Spleen (tissue), 11 donors: Measurements from ENCODE around the gene DNAJC4. TPM values are rescaled to one million over a fixed set of nuclear protein-coding genes. Genes with fewer than 3 reads are reported as not detected.

Experiments used
- DNase-seq: peaks from one replicate; pipeline ENCODE4 v3.0.0-alpha.2; 2020
- H3K27ac ChIP-seq, 8 donors: fragments of 200-600 bp; sonication (generic) in 7 of 8; 1 replicate in 4 of 8; 2 replicates in 4 of 8; pipeline versions ENCODE4 v1.5.0 to v1.8.0; 2016 to 2021; ENCODE audit warnings: inconsistent platforms in 4 of 8, mild to moderate bottlenecking in 4 of 8, moderate library complexity in 1 of 8
- H3K27me3 ChIP-seq, 7 donors: fragments of 200-600 bp; sonication (generic) in 6 of 7; replicated peaks in 1 of 7; 1 replicate in 4 of 7; 2 replicates in 3 of 7; pipeline versions ENCODE4 v1.5.0 to v1.8.0; 2016 to 2021; ENCODE audit warnings: inconsistent platforms in 3 of 7, mild to moderate bottlenecking in 1 of 7
- H3K36me3 ChIP-seq, 6 donors: fragments of 200-600 bp; sonication (generic) in 5 of 6; 1 replicate in 4 of 6; 2 replicates in 2 of 6; pipeline versions ENCODE4 v1.5.0 to v1.8.0; 2016 to 2021; ENCODE audit warnings: inconsistent platforms in 2 of 6
- H3K4me1 ChIP-seq, 6 donors: fragments of 200-600 bp; sonication (generic) in 5 of 6; 1 replicate in 3 of 6; 2 replicates in 3 of 6; pipeline versions ENCODE4 v1.5.0 to v1.8.0; 2016 to 2021; ENCODE audit warnings: inconsistent platforms in 3 of 6
- H3K4me3 ChIP-seq, 8 donors: fragments of 200-600 bp; sonication (generic) in 7 of 8; 1 replicate in 4 of 8; 2 replicates in 4 of 8; pipeline versions ENCODE4 v1.5.0 to v1.8.0; 2016 to 2021; ENCODE audit warnings: inconsistent platforms in 4 of 8, mild to moderate bottlenecking in 4 of 8, moderate library complexity in 2 of 8
- H3K9me3 ChIP-seq, 8 donors: fragments of 200-600 bp; sonication (generic) in 7 of 8; 1 replicate in 4 of 8; 2 replicates in 4 of 8; pipeline versions ENCODE4 v1.5.0 to v1.8.0; 2016 to 2021; ENCODE audit warnings: inconsistent platforms in 4 of 8
- CTCF ChIP-seq, 11 experiments: fragments of 200-600 bp in 7 of 11; fragments of 450-650 bp in 4 of 11; sonication (generic) in 4 of 11; IDR thresholded peaks in 8 of 11; conservative IDR thresholded peaks in 3 of 11; 1 replicate in 7 of 11; 2 replicates in 4 of 11; pipeline versions ENCODE4 v1.4.0 to v1.8.0; 2016 to 2021; ENCODE audit warnings: antibody characterized with exemption in 11 of 11, inconsistent platforms in 4 of 11, mild to moderate bottlenecking in 1 of 11
- POLR2A ChIP-seq, 3 donors: fragments of 450-650 bp; IDR thresholded peaks; one replicate each; pipeline ENCODE4 v1.5.1; 2017; ENCODE audit warnings: antibody characterized with exemption in 3 of 3, mild to moderate bottlenecking in 1 of 3
- POLR2AphosphoS5 ChIP-seq, 3 donors: sonication (generic); formaldehyde crosslinking; IDR thresholded peaks; one replicate each; pipeline ENCODE4 v1.5.1; 2017; ENCODE audit warnings: antibody characterized with exemption in 3 of 3
- WGBS, 5 donors: extraction: QIAGEN DNeasy Blood & Tissue Kit in 3 of 5; methylation state at CpG; one replicate each; pipeline versions ENCODE4 v1.1.5 to v1.1.7; 2013 to 2018; 5-methylcytosine and 5-hydroxymethylcytosine counted together
- intact Hi-C: fragments of 100-400 bp; cut with DNase I; formaldehyde crosslinking; loops from one replicate; pipeline ENCODE4 v1.15.0; 2023; ENCODE audit warnings: low total_unique reads
- polyA plus RNA-seq, 3 donors: library from polyadenylated mRNA; stranded (reverse); fragments of 200-250 nt; gene quantifications; one replicate each; pipeline ENCODE4 v1.2.1, GENCODE V29; 2013
- total RNA-seq, 7 donors: library from RNA; depleted of rRNA in 3 of 7; stranded (reverse); fragments of >200 nt in 3 of 7; fragmentation: NEBNext Ultra II Directional in 4 of 7; extraction: Animal tissue kit (Norgen Biotek cat#: 25700) in 4 of 7; gene quantifications; one replicate each; pipeline versions ENCODE4 v1.1.0 to v1.2.1, GENCODE V29; 2016 to 2021
- donor health status: healthy with polysubstance abuse.
- donor health status: DM: no; HTN: no; CAD: no; lungs with moderate emphysema.
- donor health status: DM: no; HTN: no; CAD: no.
- donor health status: Bipolar disorder and iron deficiency.
- donor health status: healthy.
- donor health status: DM: no; HTN: no; CAD: no.
- donor health status: DM: yes; HTN: yes; CAD: no.

Gene DNAJC4
- total and polyA plus RNA-seq, 10 donors = 28.0 to 113 (median 54.2) TPM

DNA sequence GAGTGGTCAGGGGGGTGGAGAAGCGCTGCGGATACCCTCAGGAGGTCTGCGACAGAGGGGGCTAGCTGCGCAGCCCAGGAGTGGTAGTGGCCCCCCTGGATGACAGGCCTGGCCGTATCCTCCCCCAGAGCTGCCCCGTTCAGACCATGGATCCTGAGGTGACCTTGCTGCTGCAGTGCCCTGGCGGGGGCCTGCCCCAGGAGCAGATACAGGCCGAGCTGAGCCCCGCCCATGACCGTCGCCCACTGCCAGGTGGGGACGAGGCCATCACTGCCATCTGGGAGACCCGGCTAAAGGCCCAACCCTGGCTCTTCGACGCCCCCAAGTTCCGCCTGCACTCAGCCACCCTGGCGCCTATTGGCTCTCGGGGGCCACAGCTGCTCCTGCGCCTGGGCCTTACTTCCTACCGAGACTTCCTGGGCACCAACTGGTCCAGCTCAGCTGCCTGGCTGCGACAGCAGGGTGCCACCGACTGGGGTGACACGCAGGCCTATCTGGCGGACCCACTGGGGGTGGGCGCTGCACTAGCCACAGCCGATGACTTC is 3.8 kb upstream of the DNAJC4 start:
- peaks cover 42 to 95% (median 74%) of the 10 kb centered on the region in 6 donors for H3K4me1 ChIP-seq
- no peaks in the 10 kb centered on the region for H3K9me3 ChIP-seq
- intact Hi-C loops = no loop called here
- DNase-seq = peak; percentile 94
- TF ChIP-seq POLR2AphosphoS5 (IDR thresholded peaks at IDR 0.05) (peak; percentile 69 to 78 (median 76)), CTCF (IDR thresholded peaks at IDR 0.05 in 8 of 11, conservative IDR thresholded peaks at IDR 0.05 in 3 of 11) (peak in 1 of 11 experiments; percentile 6), POLR2A (IDR thresholded peaks at IDR 0.05) (no peak)
- no peaks in the 10 kb centered on the region for H3K27me3 ChIP-seq
- H3K36me3 ChIP-seq = peaks cover 0 to 38% (median 18%) of the 10 kb centered on the region in 6 donors
- H3K27ac ChIP-seq = peak overlapping the region; percentile 89 to 98 (median 94)
- H3K4me3 ChIP-seq = peak overlapping the region; percentile 72 to 97 (median 75)
- 0 to 4% (median 3%) methylated on average over 2 to 26 of the region's 26 CpGs for WGBS, 5 donors

DNA sequence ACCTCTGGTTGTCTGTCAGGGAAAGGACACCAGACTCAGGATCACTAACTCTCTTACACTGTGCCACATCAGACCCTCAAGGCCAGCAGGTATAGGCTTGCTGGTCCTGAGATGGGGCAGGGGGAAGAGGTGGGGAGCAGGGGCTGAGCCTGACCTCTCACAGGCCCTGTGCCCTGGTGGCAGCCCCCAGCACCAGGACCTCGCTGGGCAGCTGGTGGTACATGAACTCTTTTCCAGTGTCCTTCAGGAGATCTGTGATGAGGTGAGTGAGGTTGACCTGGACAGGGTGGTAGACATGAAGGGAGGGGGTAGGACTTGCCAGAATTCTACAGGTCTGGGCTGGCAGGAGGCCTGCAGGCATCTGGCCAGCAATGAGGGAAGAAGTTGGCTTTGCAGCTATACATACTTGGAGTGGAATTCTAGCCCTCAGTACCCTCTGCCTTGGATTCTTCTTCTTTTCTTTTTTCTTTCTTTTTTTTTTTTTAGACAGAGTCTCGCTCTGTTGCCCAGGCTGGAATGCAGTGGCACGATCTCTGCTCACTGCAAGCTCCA is 2.9 kb upstream of the DNAJC4 start:
- H3K4me3 ChIP-seq = peak overlapping the region in 6 of 8 donors; percentile 72 to 97 (median 77)
- peaks cover 46 to 97% (median 81%) of the 10 kb centered on the region in 6 donors for H3K4me1 ChIP-seq
- H3K27ac ChIP-seq = peak overlapping the region; percentile 89 to 98 (median 94)
- WGBS, 5 donors = 84 to 94% (median 87%) methylated on average over 3 of the region's 3 CpGs
- H3K36me3 ChIP-seq = peaks cover 0 to 29% (median 14%) of the 10 kb centered on the region in 6 donors
- H3K27me3 ChIP-seq = no peaks in the 10 kb centered on the region
- H3K9me3 ChIP-seq = no peaks in the 10 kb centered on the region
- DNase-seq = peak; percentile 74
- TF ChIP-seq POLR2A (IDR thresholded peaks at IDR 0.05) (no peak), POLR2AphosphoS5 (IDR thresholded peaks at IDR 0.05) (no peak), CTCF (IDR thresholded peaks at IDR 0.05 in 8 of 11, conservative IDR thresholded peaks at IDR 0.05 in 3 of 11) (no peak)
- intact Hi-C loops = no loop called here

- peaks cover 0 to 12% (median under 1%) of the 10 kb centered on the region in 6 donors for H3K36me3 ChIP-seq
- TF ChIP-seq CTCF (IDR thresholded peaks at IDR 0.05 in 8 of 11, conservative IDR thresholded peaks at IDR 0.05 in 3 of 11) (no peak), POLR2AphosphoS5 (IDR thresholded peaks at IDR 0.05) (peak in 1 of 3 donors; percentile 27), POLR2A (IDR thresholded peaks at IDR 0.05) (no peak)
- H3K4me1 ChIP-seq = peaks cover 54 to 97% (median 83%) of the 10 kb centered on the region in 6 donors
- WGBS, 5 donors = 90 to 93% (median 92%) methylated on average over 12 of the region's 12 CpGs
- peak; percentile 83 for DNase-seq
- H3K4me3 ChIP-seq = peak overlapping the region in 4 of 8 donors; percentile 55 to 87 (median 67)
- peak overlapping the region; percentile 78 to 98 (median 96) for H3K27ac ChIP-seq
- intact Hi-C loops = no loop called here
- H3K9me3 ChIP-seq = no peaks in the 10 kb centered on the region
- no peaks in the 10 kb centered on the region for H3K27me3 ChIP-seq
These were observed 1.1 kb upstream of the DNAJC4 start for GRCh38 chr11:64229090-64229743.

DNA sequence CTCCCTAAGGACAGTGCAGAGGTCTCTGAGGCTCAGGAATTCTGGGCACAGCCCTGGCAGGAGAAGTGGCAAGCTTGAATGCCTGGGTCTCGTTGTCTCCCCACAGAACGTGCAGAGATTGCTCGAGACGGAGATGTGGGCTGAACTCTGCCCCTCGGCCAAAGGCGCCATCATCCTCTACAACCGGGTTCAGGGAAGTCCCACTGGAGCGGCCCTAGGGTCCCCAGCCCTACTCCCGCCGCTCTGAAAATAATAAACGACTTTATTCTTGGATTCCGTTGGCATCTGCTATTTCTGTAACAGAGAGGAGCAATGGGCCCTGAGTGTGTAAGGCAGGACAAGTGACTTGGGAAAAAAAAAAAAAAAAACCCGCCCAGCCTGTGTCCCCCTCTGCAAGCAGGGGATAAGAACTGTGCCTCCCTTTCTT is 591 bp upstream of the DNAJC4 start:
- Histone ChIP-seq H3K4me1 (peaks cover 54 to 93% (median 79%) of the 10 kb centered on the region in 6 donors), H3K9me3 (no peaks in the 10 kb centered on the region), H3K4me3 (peak overlapping the region; percentile 45 to 87 (median 67)), H3K27me3 (no peaks in the 10 kb centered on the region), H3K36me3 (peaks cover 0 to 6% (median 0%) of the 10 kb centered on the region in 6 donors), H3K27ac (peak overlapping the region; percentile 78 to 98 (median 96))
- TF ChIP-seq CTCF (IDR thresholded peaks at IDR 0.05 in 8 of 11, conservative IDR thresholded peaks at IDR 0.05 in 3 of 11) (no peak), POLR2AphosphoS5 (IDR thresholded peaks at IDR 0.05) (no peak), POLR2A (IDR thresholded peaks at IDR 0.05) (no peak)
- peak; percentile 83 for DNase-seq
- 46 to 59% (median 52%) methylated on average over 11 to 13 of the region's 13 CpGs for WGBS, 5 donors
- intact Hi-C loops = no loop called here
